ENCODE data around the gene U2AF2.

U2AF2 gene

GRCh38 chr19:55689411-55690108 lies 34.7 kb downstream of the U2AF2 start:
- DNase-seq (ENCODE audit: low read depth, low spot score), result no peak

GRCh38 chr19:55690109-55690768 lies 35.4 kb downstream of the U2AF2 start:
- DNase-seq (ENCODE audit: low read depth, low spot score), result no peak

DNA sequence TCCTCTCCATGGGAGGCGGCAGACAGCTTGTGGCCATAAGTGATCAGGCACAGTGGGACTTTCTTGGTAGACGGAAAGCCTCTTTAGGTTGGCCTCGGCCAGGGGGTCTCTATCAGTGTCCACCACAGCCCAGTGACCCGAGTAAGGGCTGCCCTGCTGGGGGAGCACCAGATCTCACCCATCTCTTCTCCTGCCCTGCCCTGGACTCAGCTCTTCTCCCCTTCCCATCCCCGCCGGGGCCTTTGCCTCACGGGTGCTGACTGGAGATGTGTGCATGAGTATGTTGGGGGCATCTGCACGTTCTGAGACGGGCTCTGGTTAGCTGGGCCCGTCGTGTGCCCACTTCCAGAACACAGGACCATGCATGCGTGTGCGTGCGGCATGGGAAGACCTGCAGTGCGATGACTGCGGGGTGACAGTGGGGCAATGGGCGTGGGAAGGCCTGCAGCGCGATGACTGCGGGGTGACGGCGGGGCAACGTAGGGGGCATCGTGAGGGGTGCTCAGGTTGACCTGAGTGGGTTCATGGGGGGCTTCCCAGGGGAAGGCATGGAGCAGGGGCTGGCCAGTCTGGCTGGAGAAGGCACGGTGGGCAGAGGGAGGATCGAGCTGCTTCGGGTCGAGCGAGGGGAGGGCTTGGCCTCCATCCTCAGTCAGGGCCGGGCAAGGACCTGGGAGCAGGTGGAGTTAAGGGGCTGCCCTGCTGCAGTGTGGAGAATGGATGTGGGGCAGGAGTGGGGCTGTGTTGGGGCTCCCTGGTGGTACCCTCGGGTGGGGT lies 36.1 kb downstream of the U2AF2 start:
- DNase-seq (ENCODE audit: low read depth, low spot score), result no peak

GRCh38 chr19:55691561-55692481 lies 37.0 kb downstream of the U2AF2 start:
- DNase-seq (ENCODE audit: low read depth, low spot score), result no peak

- DNase-seq (ENCODE audit: low read depth, low spot score), result no peak
These were observed 37.8 kb downstream of the U2AF2 start for GRCh38 chr19:55692681-55693081.

GRCh38 chr19:55693336-55693974 lies 38.6 kb downstream of the U2AF2 start:
- DNase-seq (ENCODE audit: low read depth, low spot score), result no peak

DNA sequence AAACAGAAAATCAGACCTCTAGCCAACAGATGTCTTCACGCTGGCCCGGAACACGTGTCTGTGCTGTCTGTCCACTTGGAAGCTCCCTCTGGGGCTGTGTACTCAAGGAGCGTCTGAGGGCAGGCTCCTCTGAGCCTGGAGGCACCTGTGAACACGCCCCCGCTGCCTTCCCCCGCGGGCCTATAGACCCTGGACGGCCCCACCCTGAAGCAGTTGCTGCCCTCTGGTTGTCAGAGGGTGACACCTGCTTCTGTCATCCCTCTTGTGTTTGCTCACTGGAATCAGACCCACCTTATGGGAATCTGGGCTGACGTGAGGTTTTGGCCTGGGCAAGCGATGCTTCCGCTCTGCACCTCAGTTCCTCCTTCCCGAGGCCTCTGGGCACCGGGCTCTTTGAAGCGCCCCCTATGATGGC lies 39.4 kb downstream of the U2AF2 start:
- no peak for DNase-seq (ENCODE audit: low read depth, low spot score)

DNA sequence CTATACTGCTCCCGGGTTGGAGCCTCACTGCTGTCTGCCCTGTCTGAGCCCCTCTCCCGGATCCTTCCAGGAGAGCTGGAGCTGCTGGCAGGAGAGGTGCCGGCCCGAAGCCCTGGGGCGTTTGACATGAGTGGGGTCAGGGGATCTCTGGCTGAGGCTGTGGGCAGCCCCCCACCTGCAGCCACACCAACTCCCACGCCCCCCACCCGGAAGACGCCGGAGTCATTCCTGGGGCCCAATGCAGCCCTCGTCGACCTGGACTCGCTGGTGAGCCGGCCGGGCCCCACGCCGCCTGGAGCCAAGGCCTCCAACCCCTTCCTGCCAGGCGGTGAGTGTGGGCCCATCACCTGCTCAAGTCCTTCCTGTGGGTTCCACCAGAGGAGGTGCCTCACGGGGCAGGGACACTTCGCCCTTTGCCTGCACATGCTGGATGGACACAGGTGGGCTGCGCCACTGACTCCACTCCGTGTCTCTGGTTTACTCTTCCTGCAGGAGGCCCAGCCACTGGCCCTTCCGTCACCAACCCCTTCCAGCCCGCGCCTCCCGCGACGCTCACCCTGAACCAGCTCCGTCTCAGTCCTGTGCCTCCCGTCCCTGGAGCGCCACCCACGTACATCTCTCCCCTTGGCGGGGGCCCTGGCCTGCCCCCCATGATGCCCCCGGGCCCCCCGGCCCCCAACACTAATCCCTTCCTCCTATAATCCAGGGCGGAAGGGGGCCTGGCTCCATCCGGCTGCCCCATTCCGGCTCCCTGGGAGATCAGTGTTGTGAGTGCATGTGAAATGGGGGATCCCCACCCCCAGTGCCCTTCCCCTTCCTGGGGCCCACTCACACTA lies 40.0 kb downstream of the U2AF2 start:
- DNase-seq (ENCODE audit: low read depth, low spot score), result no peak

GRCh38 chr19:55695511-55696290 lies 40.9 kb downstream of the U2AF2 start:
- DNase-seq (ENCODE audit: low read depth, low spot score), result no peak

GRCh38 chr19:55696301-55697068 lies 41.6 kb downstream of the U2AF2 start:
- no peak for DNase-seq (ENCODE audit: low read depth, low spot score)

- DNase-seq (ENCODE audit: low read depth, low spot score), result no peak
These were observed 42.2 kb downstream of the U2AF2 start for GRCh38 chr19:55697069-55697440.

DNA sequence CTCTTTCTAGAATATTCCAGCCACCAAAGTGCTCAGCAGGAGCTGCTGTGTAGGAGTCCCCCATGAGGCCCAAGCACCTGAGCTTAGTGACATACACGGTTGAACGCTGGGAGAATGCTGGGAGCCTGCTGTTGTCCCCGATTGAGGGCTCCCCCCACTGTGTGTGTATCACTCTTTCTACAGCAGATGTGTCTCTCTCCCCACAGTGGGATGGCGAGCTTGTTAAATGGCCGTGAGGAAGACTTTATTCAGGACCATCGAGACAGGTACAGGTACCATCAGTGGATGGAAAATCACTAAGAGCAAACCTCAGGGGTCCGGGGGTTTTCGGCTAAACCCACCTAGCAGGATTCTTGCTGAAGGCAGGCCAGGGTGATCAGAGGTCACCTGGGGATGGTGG lies 42.9 kb downstream of the U2AF2 start:
- no peak for DNase-seq (ENCODE audit: low read depth, low spot score)

- no peak for DNase-seq (ENCODE audit: low read depth, low spot score)
These were observed 43.4 kb downstream of the U2AF2 start for GRCh38 chr19:55698256-55698655.

GRCh38 chr19:55699221-55699620 lies 44.4 kb downstream of the U2AF2 start:
- no peak for DNase-seq (ENCODE audit: low read depth, low spot score)

DNA sequence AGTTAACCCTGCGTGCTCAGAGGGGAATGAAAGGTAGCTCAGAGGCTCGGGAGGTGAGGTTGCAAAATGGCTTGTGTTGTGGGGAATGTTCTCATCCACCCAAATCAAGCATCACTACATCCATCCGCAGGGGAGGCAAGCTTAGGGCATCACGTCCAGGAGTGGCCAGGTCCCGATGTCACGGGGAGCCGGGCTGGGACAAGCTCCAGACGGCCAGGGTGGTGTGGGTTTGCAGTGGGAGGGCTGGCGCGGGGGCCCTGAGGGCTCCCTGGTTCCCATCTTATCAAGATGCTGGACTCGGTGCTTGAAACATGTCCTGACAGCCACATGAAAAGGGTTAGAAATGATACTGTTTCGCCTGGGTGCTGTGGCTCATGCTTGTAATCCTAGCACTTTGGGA lies 46.0 kb downstream of the U2AF2 start:
- DNase-seq (ENCODE audit: low read depth, low spot score), result no peak

- peak; percentile 29 for DNase-seq (ENCODE audit: low read depth, low spot score)
These were observed 47.3 kb downstream of the U2AF2 start for GRCh38 chr19:55702131-55702627.

- peak; percentile 28 for DNase-seq (ENCODE audit: low read depth, low spot score)
These were observed 49.0 kb downstream of the U2AF2 start for GRCh38 chr19:55703790-55704215.

DNA sequence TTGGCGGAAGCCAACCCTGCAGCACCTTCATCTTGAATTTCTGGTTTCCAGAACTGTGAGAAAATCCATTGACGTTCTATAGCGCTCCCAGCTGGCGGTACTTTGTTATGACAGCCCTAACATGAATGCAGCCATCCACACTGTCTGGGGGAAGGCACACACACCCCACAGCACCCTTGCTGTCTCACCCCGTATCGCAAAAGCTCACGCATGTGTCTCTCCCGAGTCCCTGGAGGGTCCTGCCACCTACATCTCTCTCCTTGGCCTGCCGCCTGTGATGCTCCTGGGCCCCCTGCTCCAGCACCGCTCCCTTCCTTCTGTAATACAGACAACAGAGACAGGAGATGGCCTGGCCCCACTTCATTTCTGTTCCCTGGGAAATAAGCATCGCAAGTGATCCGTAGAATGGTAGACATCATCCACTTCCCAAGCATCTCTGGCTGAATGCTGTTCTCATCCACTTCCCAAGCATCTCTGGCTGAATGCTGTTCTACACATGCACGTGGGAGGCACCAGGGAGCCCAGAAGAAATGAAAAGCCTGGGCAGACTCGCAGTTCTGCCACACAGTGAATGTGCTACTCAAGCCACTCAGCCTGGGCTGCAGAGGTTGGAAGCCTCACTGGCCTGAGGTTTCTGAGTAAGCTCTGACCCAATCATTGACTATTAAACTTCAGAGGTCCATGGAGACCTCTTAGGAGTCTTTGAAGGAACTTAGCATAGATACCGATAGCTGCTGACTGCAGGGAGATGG lies 49.8 kb downstream of the U2AF2 start:
- no peak for DNase-seq (ENCODE audit: low read depth, low spot score)

All from astrocyte of the hippocampus (primary cell).